A549 (cell line): Measurements from ENCODE around the gene PCDHA12. TPM values are rescaled to one million over a fixed set of nuclear protein-coding genes. Genes with fewer than 3 reads are reported as not detected.
A peak's percentile ranks its signal among the peaks of the same experiment; 100 is the strongest.

Experiments
- ATAC-seq, 2 experiments: fragments of 200-7000 bp in 1 of 2; fragments of >200 bp in 1 of 2; cut with Nextera tagmentation in 1 of 2; cut with Tn5 transposase in 1 of 2; 3 replicates each; pipeline versions ENCODE4 v1.8.0 to v1.9.1; 2018 to 2020; ENCODE audit warnings: mild to moderate bottlenecking in 1 of 2, moderate library complexity in 1 of 2
- CTCF ChIA-PET: fragments of 300-600 bp; sonication (Branson Sonifier 250); formaldehyde crosslinking; extraction: SDS; loops from one replicate; lab custom pipeline; 2021; ENCODE audit warnings: antibody characterized with exemption, inconsistent platforms; lab: Yijun Ruan, JAX
- POLR2A ChIA-PET: fragments of 350-600 bp; formaldehyde crosslinking; extraction: SDS; loops from one replicate; lab custom pipeline; 2021; ENCODE audit warnings: antibody characterized with exemption, inconsistent platforms; lab: Yijun Ruan, JAX
- DNase-seq, 2 experiments: peaks; one replicate each; pipeline versions ENCODE4 v3.0.0 to v3.0.0-alpha.2; 2011 to 2016; ENCODE audit warnings: low read depth in 1 of 2, low spot score in 1 of 2
- FAIRE-seq: peaks from 2 replicates; lab custom pipeline; 2011; peaks lifted over from hg19 to GRCh38; lab: Jason Lieb, UNC
- H3K27ac ChIP-seq, 2 experiments: fragments of >200 bp; sonication (Bioruptor Twin); formaldehyde crosslinking; 3 replicates each; pipeline ENCODE4 v1.5.1; 2016 to 2017
- H3K4me1 ChIP-seq: fragments of >200 bp; sonication (Bioruptor Twin); formaldehyde crosslinking; 3 replicates; pipeline ENCODE4 v1.6.1; 2016
- H3K4me2 ChIP-seq: fragments of >200 bp; sonication (Bioruptor Twin); formaldehyde crosslinking; 3 replicates; pipeline ENCODE4 v1.6.1; 2016
- H3K4me3 ChIP-seq: fragments of >200 bp; sonication (Bioruptor Twin); formaldehyde crosslinking; 3 replicates; pipeline ENCODE4 v1.5.1; 2016
- H3K9me3 ChIP-seq: fragments of >200 bp; sonication (Bioruptor Twin); formaldehyde crosslinking; 3 replicates; pipeline ENCODE4 v1.6.1; 2016
- CEBPB ChIP-seq, 2 experiments: fragments of >200 bp in 1 of 2; sonication (Bioruptor Twin) in 1 of 2; formaldehyde crosslinking in 1 of 2; IDR thresholded peaks; 2 replicates each; pipeline ENCODE4 v1.6.1; 2012 to 2016
- CHD4 ChIP-seq: fragments of 200-600 bp; sonication (generic); IDR thresholded peaks from 2 replicates; pipeline ENCODE4 v1.6.1; 2016; ENCODE audit warnings: antibody characterized with exemption, mild to moderate bottlenecking, borderline replicate concordance
- CTCF ChIP-seq: fragments of >200 bp; sonication (Bioruptor Twin); formaldehyde crosslinking; IDR thresholded peaks from 3 replicates; pipeline ENCODE4 v1.5.1; 2016
- E2F6 ChIP-seq: IDR thresholded peaks from 2 replicates; pipeline ENCODE4 v1.6.1; 2012; ENCODE audit warnings: low read depth, borderline replicate concordance
- JUN ChIP-seq, 2 experiments: fragments of >200 bp; sonication (Bioruptor Twin); formaldehyde crosslinking; IDR thresholded peaks; 2 replicates in 1 of 2; 3 replicates in 1 of 2; pipeline ENCODE4 v1.6.1; 2016 to 2017
- MAFK ChIP-seq: fragments of 450-650 bp; IDR thresholded peaks from 2 replicates; pipeline ENCODE4 v1.6.1; 2014; ENCODE audit not compliant: partially characterized antibody
- MAX ChIP-seq: IDR thresholded peaks from 2 replicates; pipeline ENCODE4 v1.6.1; 2012
- MYC ChIP-seq: IDR thresholded peaks from 2 replicates; pipeline ENCODE4 v1.6.1; 2012; ENCODE audit warnings: mild to moderate bottlenecking, inconsistent platforms, low read length, improper control_type of control experiment, borderline replicate concordance
- RAD21 ChIP-seq, 2 experiments: fragments of >200 bp in 1 of 2; sonication (Bioruptor Twin) in 1 of 2; formaldehyde crosslinking in 1 of 2; IDR thresholded peaks in 1 of 2; conservative IDR thresholded peaks in 1 of 2; 2 replicates in 1 of 2; 3 replicates in 1 of 2; pipeline ENCODE4 v1.6.1; 2012 to 2018; ENCODE audit warnings: inconsistent platforms in 1 of 2
- RARB ChIP-seq: fragments of 250-450 bp; sonication (Bioruptor Pico); IDR thresholded peaks from 2 replicates; pipeline ENCODE4 v1.8.0; 2021; ENCODE audit warnings: mild to moderate bottlenecking, moderate library complexity
- SMC3 ChIP-seq: fragments of >200 bp; sonication (Bioruptor Twin); formaldehyde crosslinking; IDR thresholded peaks from 3 replicates; pipeline ENCODE4 v1.6.1; 2018; ENCODE audit warnings: inconsistent platforms
- ZFP36 ChIP-seq: fragments of 450-650 bp; IDR thresholded peaks from 2 replicates; pipeline ENCODE4 v1.6.1; 2014; ENCODE audit warnings: borderline replicate concordance; ENCODE audit not compliant: partially characterized antibody
- WGBS: methylation state at CpG from one replicate; pipeline ENCODE4 v1.1.6; 2017; ENCODE audit errors: missing lambda C conversion rate; 5-methylcytosine and 5-hydroxymethylcytosine counted together
- polyA plus RNA-seq, 4 experiments: library from polyadenylated mRNA; depleted of rRNA in 3 of 4; stranded (reverse); fragments of >200 nt; fragmentation: RNase III in 1 of 4; extraction: RNeasy Plus Mini Kit Qiagen cat#74134 plus additional on column Dnase treatment in 1 of 4; gene quantifications; 2 replicates in 3 of 4; 3 replicates in 1 of 4; pipeline ENCODE4 v1.2.3, GENCODE V29; 2011 to 2017

Gene PCDHA12
- polyA plus RNA-seq, 2 of the 4 experiments (the other 2 are of a cell fraction), result 2.5 to 2.9 TPM

GRCh38 chr5:140926443-140927227, 51.5 kb downstream of the PCDHA12 start:
- 2% methylated on average over 41 of the region's 74 CpGs for WGBS
- Histone ChIP-seq H3K9me3 (no peaks in the 10 kb centered on the region), H3K4me1 (0 out of 3 replicates have a peak, but pooled peaks cover 4% of the 10 kb centered on the region), H3K27ac (peak overlapping the region; percentile 54 to 80), H3K4me3 (peak overlapping the region; percentile 53), H3K4me2 (peak overlapping the region; percentile 77)
- POLR2A ChIA-PET, result interaction anchor here (0.6 to 2.1 kb wide), 7 partner anchors 44 to 648 kb away, joined by 3 to 30 read pairs (median 5); partner anchors contain the start of gene PCDHA5
- CTCF ChIA-PET, result interaction anchor here (0.6 to 4.3 kb wide), 52 partner anchors 9 to 521 kb away, joined by 3 to 77 read pairs (median 4); partner anchors contain the start of genes PCDHA1, PCDHA11, PCDHA12 and PCDHA13
- TF ChIP-seq SMC3 (peak; percentile 84), JUN (IDR thresholded peaks at IDR 0.05) (peak in 1 of 2 experiments; percentile 44; a peak in 1 of 5 replicates), RAD21 (conservative IDR thresholded peaks at IDR 0.05 in 1 of 2, IDR thresholded peaks at IDR 0.05 in 1 of 2) (peak; percentile 67 to 81), CEBPB (IDR thresholded peaks at IDR 0.05) (no peak), CHD4 (no peak), E2F6 (0 out of 2 replicates have a peak, but pooled peaks have one; percentile 16), CTCF (peak; percentile 85), MYC (0 out of 2 replicates have a peak, but pooled peaks have one; percentile 19), RARB (no peak), MAX (peak; percentile 46; the same call in 1 of the 2 replicates)
- peak; percentile 76 to 84 for DNase-seq
- peak; percentile 98 to 99 for ATAC-seq
- FAIRE-seq, result no peak

- CTCF ChIA-PET, result interaction anchor here (0.6 to 4.3 kb wide), 36 partner anchors 9 to 191 kb away, joined by 3 to 77 read pairs (median 6); partner anchors contain the start of genes PCDHA1, PCDHA11, PCDHA12 and PCDHA2
Observed at GRCh38 chr5:140927228-140927573, 52.1 kb downstream of the PCDHA12 start.

More at GRCh38 chr5:140927228-140927573, 52.1 kb downstream of the PCDHA12 start:
- peak overlapping the region; percentile 53 for H3K4me3 ChIP-seq
- H3K9me3 ChIP-seq, result no peaks in the 10 kb centered on the region
- ATAC-seq (no peak), DNase-seq (peak in 1 of 2 experiments; percentile 2), FAIRE-seq (no peak)
- peak overlapping the region; percentile 54 to 80; a peak in 4 of 6 replicates for H3K27ac ChIP-seq
- peak; percentile 11 for TF ChIP-seq MAFK
- no peak for TF ChIP-seq ZFP36
- H3K4me2 ChIP-seq, result peak overlapping the region; percentile 77
- H3K4me1 ChIP-seq, result 0 out of 3 replicates have a peak, but pooled peaks cover 4% of the 10 kb centered on the region
- WGBS, result 56% methylated on average over 14 of the region's 26 CpGs
- POLR2A ChIA-PET, result interaction anchor here (0.6 to 2.1 kb wide), 4 partner anchors 51 to 241 kb away, joined by 3 to 30 read pairs (median 8); partner anchors contain the start of gene PCDHA5

Other genes with a start within 250 kb of the PCDHA12 start
- 3.3 and 6.3 TPM in 2 replicates for gene CD14, start 242.1 kb upstream of the PCDHA12 start, polyA plus RNA-seq (2011; rRNA removed)
- gene CD14, start 242.1 kb upstream of the PCDHA12 start, polyA plus RNA-seq (2017; fragmentation: RNase III; extraction: RNeasy Plus Mini Kit Qiagen cat#74134 plus additional on column Dnase treatment), result 2.0 to 3.5 TPM (median 2.9 TPM) in 3 replicates
- 11.8 and 14.6 TPM in 2 replicates for gene TMCO6, start 235.9 kb upstream of the PCDHA12 start, polyA plus RNA-seq (2011; rRNA removed)
- 13.3 to 18.1 TPM (median 16.1 TPM) in 3 replicates for gene TMCO6, start 235.9 kb upstream of the PCDHA12 start, polyA plus RNA-seq (2017; fragmentation: RNase III; extraction: RNeasy Plus Mini Kit Qiagen cat#74134 plus additional on column Dnase treatment)
- 100 and 119 TPM in 2 replicates for gene NDUFA2, start 227.7 kb upstream of the PCDHA12 start, polyA plus RNA-seq (2011; rRNA removed)
- 175 to 185 TPM (median 180 TPM) in 3 replicates for gene NDUFA2, start 227.7 kb upstream of the PCDHA12 start, polyA plus RNA-seq (2017; fragmentation: RNase III; extraction: RNeasy Plus Mini Kit Qiagen cat#74134 plus additional on column Dnase treatment)
- 120 and 158 TPM in 2 replicates for gene IK, start 227.5 kb upstream of the PCDHA12 start, polyA plus RNA-seq (2011; rRNA removed)
- 150 to 170 TPM (median 160 TPM) in 3 replicates for gene IK, start 227.5 kb upstream of the PCDHA12 start, polyA plus RNA-seq (2017; fragmentation: RNase III; extraction: RNeasy Plus Mini Kit Qiagen cat#74134 plus additional on column Dnase treatment)
- gene WDR55, start 210.4 kb upstream of the PCDHA12 start, polyA plus RNA-seq (2011; rRNA removed), result 23.3 and 26.6 TPM in 2 replicates
- 32.1 to 39.2 TPM (median 36.2 TPM) in 3 replicates for gene WDR55, start 210.4 kb upstream of the PCDHA12 start, polyA plus RNA-seq (2017; fragmentation: RNase III; extraction: RNeasy Plus Mini Kit Qiagen cat#74134 plus additional on column Dnase treatment)
- gene DND1, start 201.7 kb upstream of the PCDHA12 start, polyA plus RNA-seq (2011; rRNA removed), result 0.63 and 0.78 TPM in 2 replicates
- 1.0 to 1.3 TPM (median 1.1 TPM) in 3 replicates for gene DND1, start 201.7 kb upstream of the PCDHA12 start, polyA plus RNA-seq (2017; fragmentation: RNase III; extraction: RNeasy Plus Mini Kit Qiagen cat#74134 plus additional on column Dnase treatment)
- gene HARS1, start 183.9 kb upstream of the PCDHA12 start, polyA plus RNA-seq (2011; rRNA removed), result 73.0 and 80.5 TPM in 2 replicates
- 84.4 to 93.7 TPM (median 87.1 TPM) in 3 replicates for gene HARS1, start 183.9 kb upstream of the PCDHA12 start, polyA plus RNA-seq (2017; fragmentation: RNase III; extraction: RNeasy Plus Mini Kit Qiagen cat#74134 plus additional on column Dnase treatment)
- gene HARS2, start 183.9 kb upstream of the PCDHA12 start, polyA plus RNA-seq (2011; rRNA removed), result 46.6 and 55.1 TPM in 2 replicates
- gene HARS2, start 183.9 kb upstream of the PCDHA12 start, polyA plus RNA-seq (2017; fragmentation: RNase III; extraction: RNeasy Plus Mini Kit Qiagen cat#74134 plus additional on column Dnase treatment), result 43.5 to 45.1 TPM (median 44.9 TPM) in 3 replicates
- gene ZMAT2, start 174.9 kb upstream of the PCDHA12 start, polyA plus RNA-seq (2011; rRNA removed), result 62.1 and 90.9 TPM in 2 replicates
- 208 to 209 TPM (median 209 TPM) in 3 replicates for gene ZMAT2, start 174.9 kb upstream of the PCDHA12 start, polyA plus RNA-seq (2017; fragmentation: RNase III; extraction: RNeasy Plus Mini Kit Qiagen cat#74134 plus additional on column Dnase treatment)
- 0.37 and 0.52 TPM in 2 replicates for gene PCDHA1, start 89.2 kb upstream of the PCDHA12 start, polyA plus RNA-seq (2011; rRNA removed)
- 0.12 to 0.18 TPM (median 0.13 TPM) in 3 replicates for gene PCDHA1, start 89.2 kb upstream of the PCDHA12 start, polyA plus RNA-seq (2017; fragmentation: RNase III; extraction: RNeasy Plus Mini Kit Qiagen cat#74134 plus additional on column Dnase treatment)
- 0.03 and 0.07 TPM in 2 replicates for gene PCDHA2, start 80.5 kb upstream of the PCDHA12 start, polyA plus RNA-seq (2011; rRNA removed)
- 0.08 TPM in 3 replicates for gene PCDHA2, start 80.5 kb upstream of the PCDHA12 start, polyA plus RNA-seq (2017; fragmentation: RNase III; extraction: RNeasy Plus Mini Kit Qiagen cat#74134 plus additional on column Dnase treatment)
- 1.5 and 1.7 TPM in 2 replicates for gene PCDHA3, start 74.3 kb upstream of the PCDHA12 start, polyA plus RNA-seq (2011; rRNA removed)
- 0.84 to 1.0 TPM (median 0.88 TPM) in 3 replicates for gene PCDHA3, start 74.3 kb upstream of the PCDHA12 start, polyA plus RNA-seq (2017; fragmentation: RNase III; extraction: RNeasy Plus Mini Kit Qiagen cat#74134 plus additional on column Dnase treatment)
- gene PCDHA4, start 68.2 kb upstream of the PCDHA12 start, polyA plus RNA-seq (2011; rRNA removed), result 2.8 and 3.3 TPM in 2 replicates
- 1.6 to 2.2 TPM (median 1.9 TPM) in 3 replicates for gene PCDHA4, start 68.2 kb upstream of the PCDHA12 start, polyA plus RNA-seq (2017; fragmentation: RNase III; extraction: RNeasy Plus Mini Kit Qiagen cat#74134 plus additional on column Dnase treatment)
- gene PCDHA5, start 53.7 kb upstream of the PCDHA12 start, polyA plus RNA-seq (2011; rRNA removed), result 0.32 and 0.62 TPM in 2 replicates
- gene PCDHA5, start 53.7 kb upstream of the PCDHA12 start, polyA plus RNA-seq (2017; fragmentation: RNase III; extraction: RNeasy Plus Mini Kit Qiagen cat#74134 plus additional on column Dnase treatment), result 0.64 to 0.84 TPM (median 0.78 TPM) in 3 replicates
- 0.16 TPM in 2 replicates for gene PCDHA6, start 47.3 kb upstream of the PCDHA12 start, polyA plus RNA-seq (2011; rRNA removed)
- 0.03 to 0.07 TPM (median 0.04 TPM) in 3 replicates for gene PCDHA6, start 47.3 kb upstream of the PCDHA12 start, polyA plus RNA-seq (2017; fragmentation: RNase III; extraction: RNeasy Plus Mini Kit Qiagen cat#74134 plus additional on column Dnase treatment)
- gene PCDHA7, start 41.0 kb upstream of the PCDHA12 start, polyA plus RNA-seq (2011; rRNA removed), result 0.23 and 0.25 TPM in 2 replicates
- gene PCDHA7, start 41.0 kb upstream of the PCDHA12 start, polyA plus RNA-seq (2017; fragmentation: RNase III; extraction: RNeasy Plus Mini Kit Qiagen cat#74134 plus additional on column Dnase treatment), result 0.08 to 0.14 TPM (median 0.09 TPM) in 3 replicates
- gene PCDHA8, start 34.1 kb upstream of the PCDHA12 start, polyA plus RNA-seq (2011; rRNA removed), result 0.12 and 0.16 TPM in 2 replicates
- 0.05 to 0.10 TPM in 2 of 3 replicates, not detected in the other for gene PCDHA8, start 34.1 kb upstream of the PCDHA12 start, polyA plus RNA-seq (2017; fragmentation: RNase III; extraction: RNeasy Plus Mini Kit Qiagen cat#74134 plus additional on column Dnase treatment)
- 0.03 and 0.08 TPM in 2 replicates for gene PCDHA9, start 26.9 kb upstream of the PCDHA12 start, polyA plus RNA-seq (2011; rRNA removed)
- gene PCDHA9, start 26.9 kb upstream of the PCDHA12 start, polyA plus RNA-seq (2017; fragmentation: RNase III; extraction: RNeasy Plus Mini Kit Qiagen cat#74134 plus additional on column Dnase treatment), result 0.01 TPM in 1 of 3 replicates, not detected in the others
- gene PCDHA10, start 19.4 kb upstream of the PCDHA12 start, polyA plus RNA-seq (2011; rRNA removed), result 0.06 and 0.12 TPM in 2 replicates
- gene PCDHA10, start 19.4 kb upstream of the PCDHA12 start, polyA plus RNA-seq (2017; fragmentation: RNase III; extraction: RNeasy Plus Mini Kit Qiagen cat#74134 plus additional on column Dnase treatment), result 0.01 TPM in 3 replicates
- 0.20 and 0.27 TPM in 2 replicates for gene PCDHA11, start 6.4 kb upstream of the PCDHA12 start, polyA plus RNA-seq (2011; rRNA removed)
- gene PCDHA11, start 6.4 kb upstream of the PCDHA12 start, polyA plus RNA-seq (2017; fragmentation: RNase III; extraction: RNeasy Plus Mini Kit Qiagen cat#74134 plus additional on column Dnase treatment), result 0.08 to 0.16 TPM (median 0.14 TPM) in 3 replicates
- gene PCDHA13, start 6.8 kb downstream of the PCDHA12 start, polyA plus RNA-seq (2011; rRNA removed), result 0.09 and 0.14 TPM in 2 replicates
- gene PCDHA13, start 6.8 kb downstream of the PCDHA12 start, polyA plus RNA-seq (2017; fragmentation: RNase III; extraction: RNeasy Plus Mini Kit Qiagen cat#74134 plus additional on column Dnase treatment), result not detected in 3 replicates
- gene PCDHAC1, start 51.0 kb downstream of the PCDHA12 start, polyA plus RNA-seq (2011; rRNA removed), result 3.3 and 3.5 TPM in 2 replicates
- gene PCDHAC1, start 51.0 kb downstream of the PCDHA12 start, polyA plus RNA-seq (2017; fragmentation: RNase III; extraction: RNeasy Plus Mini Kit Qiagen cat#74134 plus additional on column Dnase treatment), result 0.55 to 0.57 TPM (median 0.57 TPM) in 3 replicates
- gene PCDHAC2, start 91.2 kb downstream of the PCDHA12 start, polyA plus RNA-seq (2011; rRNA removed), result 5.3 and 6.3 TPM in 2 replicates
- 1.1 to 1.2 TPM (median 1.2 TPM) in 3 replicates for gene PCDHAC2, start 91.2 kb downstream of the PCDHA12 start, polyA plus RNA-seq (2017; fragmentation: RNase III; extraction: RNeasy Plus Mini Kit Qiagen cat#74134 plus additional on column Dnase treatment)
- gene PCDHB1, start 176.1 kb downstream of the PCDHA12 start, polyA plus RNA-seq (2011; rRNA removed), result not detected in 2 replicates
- gene PCDHB1, start 176.1 kb downstream of the PCDHA12 start, polyA plus RNA-seq (2017; fragmentation: RNase III; extraction: RNeasy Plus Mini Kit Qiagen cat#74134 plus additional on column Dnase treatment), result not detected in 3 replicates
- 4.1 and 5.0 TPM in 2 replicates for gene PCDHB2, start 219.3 kb downstream of the PCDHA12 start, polyA plus RNA-seq (2011; rRNA removed)
- gene PCDHB2, start 219.3 kb downstream of the PCDHA12 start, polyA plus RNA-seq (2017; fragmentation: RNase III; extraction: RNeasy Plus Mini Kit Qiagen cat#74134 plus additional on column Dnase treatment), result 2.7 to 3.4 TPM (median 3.0 TPM) in 3 replicates
- 0.09 and 0.10 TPM in 2 replicates for gene PCDHB3, start 225.2 kb downstream of the PCDHA12 start, polyA plus RNA-seq (2011; rRNA removed)
- gene PCDHB3, start 225.2 kb downstream of the PCDHA12 start, polyA plus RNA-seq (2017; fragmentation: RNase III; extraction: RNeasy Plus Mini Kit Qiagen cat#74134 plus additional on column Dnase treatment), result 0.03 to 0.06 TPM (median 0.03 TPM) in 3 replicates
- 0.19 and 0.21 TPM in 2 replicates for gene PCDHB4, start 246.5 kb downstream of the PCDHA12 start, polyA plus RNA-seq (2011; rRNA removed)
- 0.03 to 0.07 TPM (median 0.05 TPM) in 3 replicates for gene PCDHB4, start 246.5 kb downstream of the PCDHA12 start, polyA plus RNA-seq (2017; fragmentation: RNase III; extraction: RNeasy Plus Mini Kit Qiagen cat#74134 plus additional on column Dnase treatment)